ENCODE results near the gene SEMA5A.

The SEMA5A gene

GRCh38 chr5:9035346-9035745 lies 510.5 kb downstream of the SEMA5A start:
- no peak for DNase-seq (ENCODE audit: low read depth, low spot score)
- H3K9ac ChIP-seq (ENCODE audit: insufficient read length, low read depth), result no peak overlapping the region
- no peaks in the 10 kb centered on the region for H3K4me1 ChIP-seq (ENCODE audit: insufficient read depth, insufficient read length)
- no peak for TF ChIP-seq SUZ12 (IDR thresholded peaks at IDR 0.05; ENCODE audit: extremely low read depth, insufficient read depth, insufficient read length)
- no peak for TF ChIP-seq YY1 (IDR thresholded peaks at IDR 0.05; ENCODE audit: insufficient read depth, insufficient read length)
- no peak for TF ChIP-seq ZNF274 (IDR thresholded peaks at IDR 0.05; ENCODE audit: low read depth, low read length)
- no peaks in the 10 kb centered on the region; the same call in 1 of the 2 replicates for H3K9me3 ChIP-seq (ENCODE audit: insufficient read depth, low read length)
- no peaks in the 10 kb centered on the region for H3K36me3 ChIP-seq (ENCODE audit: insufficient read depth, insufficient read length, low read length)
- H3K4me3 ChIP-seq (ENCODE audit: insufficient read length, low read depth), result no peak overlapping the region
- H3K27me3 ChIP-seq (ENCODE audit: insufficient read depth, insufficient read length), result no peaks in the 10 kb centered on the region

- H3K4me3 ChIP-seq (ENCODE audit: insufficient read length, low read depth), result no peak overlapping the region
- H3K36me3 ChIP-seq (ENCODE audit: insufficient read depth, insufficient read length, low read length), result no peaks in the 10 kb centered on the region
- no peaks in the 10 kb centered on the region; the same call in 1 of the 2 replicates for H3K9me3 ChIP-seq (ENCODE audit: insufficient read depth, low read length)
- H3K4me1 ChIP-seq (ENCODE audit: insufficient read depth, insufficient read length), result no peaks in the 10 kb centered on the region
- H3K9ac ChIP-seq (ENCODE audit: insufficient read length, low read depth), result no peak overlapping the region
- no peak for DNase-seq (ENCODE audit: low read depth, low spot score)
- no peaks in the 10 kb centered on the region for H3K27me3 ChIP-seq (ENCODE audit: insufficient read depth, insufficient read length)
- TF ChIP-seq ZNF274 (IDR thresholded peaks at IDR 0.05; ENCODE audit: low read depth, low read length) (no peak), YY1 (IDR thresholded peaks at IDR 0.05; ENCODE audit: insufficient read depth, insufficient read length) (no peak), SUZ12 (IDR thresholded peaks at IDR 0.05; ENCODE audit: extremely low read depth, insufficient read depth, insufficient read length) (no peak)
These were observed 511.2 kb downstream of the SEMA5A start for GRCh38 chr5:9034649-9035048.

- H3K9ac ChIP-seq (ENCODE audit: insufficient read length, low read depth), result no peak overlapping the region
- no peak for DNase-seq (ENCODE audit: low read depth, low spot score)
- H3K36me3 ChIP-seq (ENCODE audit: insufficient read depth, insufficient read length, low read length), result no peaks in the 10 kb centered on the region
- no peaks in the 10 kb centered on the region for H3K9me3 ChIP-seq (ENCODE audit: insufficient read depth, low read length)
- no peak overlapping the region for H3K4me3 ChIP-seq (ENCODE audit: insufficient read length, low read depth)
- TF ChIP-seq ZNF274 (IDR thresholded peaks at IDR 0.05; ENCODE audit: low read depth, low read length) (no peak), SUZ12 (IDR thresholded peaks at IDR 0.05; ENCODE audit: extremely low read depth, insufficient read depth, insufficient read length) (no peak), YY1 (IDR thresholded peaks at IDR 0.05; ENCODE audit: insufficient read depth, insufficient read length) (no peak)
- H3K27me3 ChIP-seq (ENCODE audit: insufficient read depth, insufficient read length), result no peaks in the 10 kb centered on the region
- H3K4me1 ChIP-seq (ENCODE audit: insufficient read depth, insufficient read length), result no peaks in the 10 kb centered on the region
These were observed 512.4 kb downstream of the SEMA5A start for GRCh38 chr5:9033524-9033923.

- DNase-seq (ENCODE audit: low read depth, low spot score), result no peak
- peaks cover 21% of the 10 kb centered on the region; the same call in 1 of the 2 replicates for H3K9me3 ChIP-seq (ENCODE audit: insufficient read depth, low read length)
- TF ChIP-seq YY1 (IDR thresholded peaks at IDR 0.05; ENCODE audit: insufficient read depth, insufficient read length) (no peak), SUZ12 (IDR thresholded peaks at IDR 0.05; ENCODE audit: extremely low read depth, insufficient read depth, insufficient read length) (no peak), ZNF274 (IDR thresholded peaks at IDR 0.05; ENCODE audit: low read depth, low read length) (no peak)
- no peaks in the 10 kb centered on the region for H3K27me3 ChIP-seq (ENCODE audit: insufficient read depth, insufficient read length)
- H3K36me3 ChIP-seq (ENCODE audit: insufficient read depth, insufficient read length, low read length), result no peaks in the 10 kb centered on the region
- H3K4me3 ChIP-seq (ENCODE audit: insufficient read length, low read depth), result no peak overlapping the region
- H3K9ac ChIP-seq (ENCODE audit: insufficient read length, low read depth), result no peak overlapping the region
- no peaks in the 10 kb centered on the region for H3K4me1 ChIP-seq (ENCODE audit: insufficient read depth, insufficient read length)
These were observed 519.9 kb downstream of the SEMA5A start for GRCh38 chr5:9025942-9026341.

GRCh38 chr5:9020996-9021395 lies 524.9 kb downstream of the SEMA5A start:
- DNase-seq (ENCODE audit: low read depth, low spot score), result no peak
- no peak overlapping the region for H3K9ac ChIP-seq (ENCODE audit: insufficient read length, low read depth)
- TF ChIP-seq SUZ12 (IDR thresholded peaks at IDR 0.05; ENCODE audit: extremely low read depth, insufficient read depth, insufficient read length), result no peak
- TF ChIP-seq ZNF274 (IDR thresholded peaks at IDR 0.05; ENCODE audit: low read depth, low read length), result no peak
- no peak for TF ChIP-seq YY1 (IDR thresholded peaks at IDR 0.05; ENCODE audit: insufficient read depth, insufficient read length)
- no peaks in the 10 kb centered on the region for H3K27me3 ChIP-seq (ENCODE audit: insufficient read depth, insufficient read length)
- H3K4me1 ChIP-seq (ENCODE audit: insufficient read depth, insufficient read length), result no peaks in the 10 kb centered on the region
- peaks cover 2% of the 10 kb centered on the region; the same call in 1 of the 2 replicates for H3K9me3 ChIP-seq (ENCODE audit: insufficient read depth, low read length)
- H3K36me3 ChIP-seq (ENCODE audit: insufficient read depth, insufficient read length, low read length), result no peaks in the 10 kb centered on the region
- no peak overlapping the region for H3K4me3 ChIP-seq (ENCODE audit: insufficient read length, low read depth)

- TF ChIP-seq ZNF274 (IDR thresholded peaks at IDR 0.05; ENCODE audit: low read depth, low read length) (no peak), YY1 (IDR thresholded peaks at IDR 0.05; ENCODE audit: insufficient read depth, insufficient read length) (no peak), SUZ12 (IDR thresholded peaks at IDR 0.05; ENCODE audit: extremely low read depth, insufficient read depth, insufficient read length) (no peak)
- Histone ChIP-seq H3K4me1 (ENCODE audit: insufficient read depth, insufficient read length) (no peaks in the 10 kb centered on the region), H3K4me3 (ENCODE audit: insufficient read length, low read depth) (no peak overlapping the region), H3K27me3 (ENCODE audit: insufficient read depth, insufficient read length) (no peaks in the 10 kb centered on the region), H3K9ac (ENCODE audit: insufficient read length, low read depth) (no peak overlapping the region), H3K9me3 (ENCODE audit: insufficient read depth, low read length) (no peaks in the 10 kb centered on the region), H3K36me3 (ENCODE audit: insufficient read depth, insufficient read length, low read length) (no peaks in the 10 kb centered on the region)
- DNase-seq (ENCODE audit: low read depth, low spot score), result no peak
These were observed 530.0 kb downstream of the SEMA5A start for GRCh38 chr5:9015937-9016270.

GRCh38 chr5:9015260-9015936 lies 530.5 kb downstream of the SEMA5A start:
- H3K9ac ChIP-seq (ENCODE audit: insufficient read length, low read depth), result no peak overlapping the region
- no peaks in the 10 kb centered on the region for H3K36me3 ChIP-seq (ENCODE audit: insufficient read depth, insufficient read length, low read length)
- H3K27me3 ChIP-seq (ENCODE audit: insufficient read depth, insufficient read length), result no peaks in the 10 kb centered on the region
- H3K9me3 ChIP-seq (ENCODE audit: insufficient read depth, low read length), result no peaks in the 10 kb centered on the region
- no peak overlapping the region for H3K4me3 ChIP-seq (ENCODE audit: insufficient read length, low read depth)
- no peak for DNase-seq (ENCODE audit: low read depth, low spot score)
- TF ChIP-seq ZNF274 (IDR thresholded peaks at IDR 0.05; ENCODE audit: low read depth, low read length) (no peak), YY1 (IDR thresholded peaks at IDR 0.05; ENCODE audit: insufficient read depth, insufficient read length) (no peak), SUZ12 (IDR thresholded peaks at IDR 0.05; ENCODE audit: extremely low read depth, insufficient read depth, insufficient read length) (no peak)
- no peaks in the 10 kb centered on the region for H3K4me1 ChIP-seq (ENCODE audit: insufficient read depth, insufficient read length)

All from NT2/D1 (cell line).